Psoas muscle (tissue), 8 donors: ENCODE results near the gene LYL1. TPM values are rescaled to one million over a fixed set of nuclear protein-coding genes. Genes with fewer than 3 reads are reported as not detected.

Source experiments
- ATAC-seq, 4 donors: fragments of 200-7000 bp; cut with Tn5 transposase; one replicate each; pipeline ENCODE4 v1.9.1; 2020; ENCODE audit warnings: moderate library complexity in 3 of 4, mild to moderate bottlenecking in 2 of 4
- DNase-seq, 2 donors: peaks; one replicate each; pipeline ENCODE4 v3.0.0-alpha.2; 2020
- H3K27ac ChIP-seq: fragments of 200-600 bp; one replicate; pipeline ENCODE4 v1.8.0; 2022
- H3K27me3 ChIP-seq, 3 donors: fragments of 200-600 bp in 1 of 3; one replicate each; pipeline versions ENCODE4 v1.6.1 to v1.8.0; 2013 to 2022; ENCODE audit warnings: low read length in 2 of 3, mild to moderate bottlenecking in 2 of 3, moderate library complexity in 1 of 3; ENCODE audit not compliant: insufficient read depth in 3 of 3
- H3K36me3 ChIP-seq, 2 donors: fragments of 200-600 bp in 1 of 2; one replicate each; pipeline versions ENCODE4 v1.6.1 to v1.8.0; 2013 to 2022; ENCODE audit warnings: low read depth in 1 of 2, mild to moderate bottlenecking in 1 of 2, moderate library complexity in 1 of 2; ENCODE audit not compliant: insufficient read depth in 1 of 2
- H3K4me1 ChIP-seq: fragments of 200-600 bp; one replicate; pipeline ENCODE4 v1.8.0; 2022
- H3K4me3 ChIP-seq: fragments of 200-600 bp; one replicate; pipeline ENCODE4 v1.8.0; 2022; ENCODE audit warnings: mild to moderate bottlenecking
- H3K9me3 ChIP-seq: fragments of 200-600 bp; one replicate; pipeline ENCODE4 v1.8.0; 2022
- WGBS, 3 donors: extraction: QIAGEN DNeasy Blood & Tissue Kit; methylation state at CpG; one replicate each; pipeline versions ENCODE4 v1.1.6 to v1.1.7; 2013; 5-methylcytosine and 5-hydroxymethylcytosine counted together
- intact Hi-C, 2 donors: fragments of 100-400 bp; cut with DNase I; formaldehyde crosslinking; loops; one replicate each; pipeline versions ENCODE4 v1.11.0 to v1.14.2; 2022
- polyA plus RNA-seq, 3 donors: library from polyadenylated mRNA; stranded (reverse); fragments of 200-250 nt; gene quantifications; one replicate each; pipeline ENCODE4 v1.2.3, GENCODE V29; 2013
- total RNA-seq, 4 donors: library from RNA; stranded (reverse); fragmentation: NEBNext Ultra II Directional in 2 of 4; extraction: Animal tissue kit (Norgen Biotek cat#: 25700) in 2 of 4; gene quantifications; one replicate each; pipeline versions ENCODE4 v1.2.1 to v1.2.4, GENCODE V29; 2021 to 2023
- TF ChIP-seq, protein P1 (sequence below): fragments of 200-600 bp; IDR thresholded peaks from one replicate; pipeline ENCODE4 v1.8.0; 2022; ENCODE audit warnings: antibody characterized with exemption
- donor health status: healthy with polysubstance abuse.
- donor health status: DM: no; HTN: no; CAD: no; lungs with moderate emphysema.
- donor health status: Bipolar disorder and iron deficiency.
- donor health status: healthy.
- donor health status: DM: yes; HTN: yes; CAD: no.
- donor health status: DM: no; HTN: no; CAD: no.
- donor health status: DM: no; HTN: no; CAD: no.
- donor health status: DM: yes; HTN: yes; CAD: no.

LYL1 gene
- total and polyA plus RNA-seq, 7 donors, result 1.1 to 4.6 (median 2.7) TPM

DNA sequence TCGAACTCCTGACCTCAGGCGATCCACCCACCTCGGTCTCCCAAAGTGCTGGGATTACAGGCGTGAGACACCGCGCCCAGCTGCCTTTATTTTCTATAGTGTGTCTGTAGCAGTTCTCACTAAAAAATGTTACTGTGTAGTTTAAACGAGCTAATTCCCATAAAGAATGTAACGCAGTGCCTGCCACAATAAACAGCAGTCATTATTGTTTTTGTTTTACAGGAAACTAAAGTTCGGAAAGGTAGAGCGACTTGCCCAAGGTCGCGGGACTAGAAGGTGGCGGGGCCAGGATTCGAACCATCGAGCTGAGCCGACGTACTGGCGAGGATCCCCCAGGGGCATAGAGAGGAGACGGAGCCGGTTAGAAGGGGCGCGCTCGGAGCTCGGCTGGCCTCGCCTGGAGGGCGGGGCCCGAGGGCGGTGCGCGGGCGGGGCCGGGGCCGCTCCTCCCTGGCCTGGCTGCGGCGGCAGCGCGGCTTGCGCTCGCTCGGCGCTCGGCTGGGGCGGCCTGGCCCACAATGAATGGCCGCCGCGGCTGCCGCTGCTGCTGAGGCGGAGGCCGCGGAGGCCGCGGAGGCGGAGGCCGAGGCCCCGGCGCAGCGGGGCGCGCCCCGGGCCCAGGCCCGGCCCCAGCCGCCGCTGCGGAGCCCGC, 15.2 kb upstream of the LYL1 start, which contains the start of gene NACC1:
NACC1 (plus strand) TSS at position 493 of the 652 bp plus-strand sequence. CDS start 16,944 bp downstream, outside the sequence.
- H3K4me3 ChIP-seq, result peak within 1 kb of the TSS; percentile 92
- no peaks in the 10 kb centered on the region for H3K27me3 ChIP-seq
- peak; percentile 93 to 95 for DNase-seq
- intact Hi-C loops, result loop anchor here (1.0 to 2.0 kb wide), 2 partner anchors 31 to 32 kb away; partner anchors contain the start of genes IER2 (in 1 of the 2) and STX10 (in 1 of the 2)
- peaks cover 37% of the 10 kb centered on the region for H3K4me1 ChIP-seq
- H3K36me3 ChIP-seq, result peaks cover 0 to 25% of the 10 kb centered on the region in 2 donors
- peak; percentile 91 to 92 (median 92) for ATAC-seq
- 2 to 5% (median 3%) methylated on average over 33 to 65 of the region's 65 CpGs for WGBS, 3 donors
- peak within 1 kb of the TSS; percentile 79 for H3K27ac ChIP-seq
- TF ChIP-seq, protein P1, sequence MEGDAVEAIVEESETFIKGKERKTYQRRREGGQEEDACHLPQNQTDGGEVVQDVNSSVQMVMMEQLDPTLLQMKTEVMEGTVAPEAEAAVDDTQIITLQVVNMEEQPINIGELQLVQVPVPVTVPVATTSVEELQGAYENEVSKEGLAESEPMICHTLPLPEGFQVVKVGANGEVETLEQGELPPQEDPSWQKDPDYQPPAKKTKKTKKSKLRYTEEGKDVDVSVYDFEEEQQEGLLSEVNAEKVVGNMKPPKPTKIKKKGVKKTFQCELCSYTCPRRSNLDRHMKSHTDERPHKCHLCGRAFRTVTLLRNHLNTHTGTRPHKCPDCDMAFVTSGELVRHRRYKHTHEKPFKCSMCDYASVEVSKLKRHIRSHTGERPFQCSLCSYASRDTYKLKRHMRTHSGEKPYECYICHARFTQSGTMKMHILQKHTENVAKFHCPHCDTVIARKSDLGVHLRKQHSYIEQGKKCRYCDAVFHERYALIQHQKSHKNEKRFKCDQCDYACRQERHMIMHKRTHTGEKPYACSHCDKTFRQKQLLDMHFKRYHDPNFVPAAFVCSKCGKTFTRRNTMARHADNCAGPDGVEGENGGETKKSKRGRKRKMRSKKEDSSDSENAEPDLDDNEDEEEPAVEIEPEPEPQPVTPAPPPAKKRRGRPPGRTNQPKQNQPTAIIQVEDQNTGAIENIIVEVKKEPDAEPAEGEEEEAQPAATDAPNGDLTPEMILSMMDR, result no peak
- H3K9me3 ChIP-seq, result no peaks in the 10 kb centered on the region

DNA sequence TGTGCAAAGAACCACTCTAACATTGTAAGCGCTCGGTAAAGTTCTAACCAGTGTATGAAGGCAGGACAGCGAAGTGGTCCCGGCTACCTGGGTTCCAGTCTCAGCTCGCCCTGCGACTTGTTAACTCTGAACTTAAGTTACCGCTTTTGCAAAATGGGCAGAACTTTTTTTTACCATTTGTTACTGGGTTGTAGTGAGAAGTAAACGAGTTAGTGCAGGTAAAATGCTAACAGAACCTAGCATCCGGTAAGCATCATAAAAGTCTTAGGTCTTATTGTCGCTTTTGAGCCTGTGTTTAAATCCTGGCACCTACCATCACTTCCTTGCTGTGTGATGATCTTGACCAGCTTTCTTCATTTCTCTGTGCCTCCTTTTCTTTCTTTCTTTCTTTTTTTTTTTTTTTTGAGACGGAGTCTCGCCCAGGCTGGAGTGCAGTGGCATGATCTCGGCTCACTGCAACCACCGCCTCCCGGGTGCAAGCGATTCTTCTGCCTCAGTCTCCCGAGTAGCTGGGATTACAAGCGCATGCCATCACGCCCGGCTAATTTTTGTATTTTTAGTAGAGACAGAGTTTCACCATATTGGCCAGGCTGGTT, 14.6 kb upstream of the LYL1 start:
- DNase-seq, result no peak
- peaks cover 37% of the 10 kb centered on the region for H3K4me1 ChIP-seq
- intact Hi-C loops, result no loop called here

DNA sequence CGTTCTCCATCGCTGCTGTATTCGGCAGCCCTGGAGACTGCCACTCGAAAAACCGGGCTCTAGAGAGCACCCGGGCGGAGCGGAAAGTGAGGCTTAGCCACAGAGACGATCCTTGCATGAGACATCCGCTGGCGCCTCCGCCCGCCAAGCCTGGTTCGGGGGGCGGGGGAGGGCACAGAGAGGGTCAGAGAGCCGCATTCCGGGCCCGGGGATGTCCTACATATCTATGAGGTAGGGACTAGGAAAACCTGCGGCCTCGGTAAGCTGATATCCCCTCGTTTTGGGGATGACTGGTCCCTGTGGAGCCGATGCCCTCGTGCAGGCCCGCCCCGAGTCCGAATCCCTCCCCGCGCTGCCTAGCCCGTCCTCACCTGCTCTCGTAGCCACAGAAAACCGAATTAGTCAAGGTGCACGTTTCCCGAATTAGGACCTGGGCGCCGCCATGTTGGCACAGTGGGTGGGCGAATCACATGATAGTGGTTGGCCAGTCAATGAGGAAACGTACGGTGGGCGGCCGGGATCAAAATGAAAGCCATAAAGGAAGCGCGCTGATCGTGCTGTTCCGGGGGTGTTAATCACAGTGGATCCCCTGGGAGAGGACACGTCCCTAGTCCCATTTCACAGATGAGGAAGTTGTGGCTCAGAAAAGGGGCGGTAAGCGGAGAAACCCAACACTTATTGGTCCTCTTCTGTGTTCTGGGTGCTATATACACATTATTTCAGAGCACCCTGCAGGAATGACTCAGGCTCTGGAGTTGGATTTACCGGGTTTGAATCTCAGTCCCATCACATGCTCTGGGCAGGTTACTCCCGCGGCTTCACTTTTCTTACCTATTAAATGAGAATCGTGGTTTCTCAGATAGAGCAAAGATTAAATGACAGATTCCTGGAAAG, 13.9 kb upstream of the LYL1 start, which contains the start of gene TRMT1:
TRMT1 (minus strand) TSS at position 459 of the 894 bp plus-strand sequence; CDS start at position 118, 341 bp downstream.
- intact Hi-C loops, result no loop called here
- no peaks in the 10 kb centered on the region for H3K27me3 ChIP-seq
- peak within 1 kb of the TSS; percentile 80 for H3K4me3 ChIP-seq
- ATAC-seq (peak; percentile 82 to 89 (median 85)), DNase-seq (peak; percentile 95 to 96)
- peaks cover 3 to 33% of the 10 kb centered on the region in 2 donors for H3K36me3 ChIP-seq
- peak within 1 kb of the TSS; percentile 79 for H3K27ac ChIP-seq
- TF ChIP-seq, protein P1, result no peak
- H3K9me3 ChIP-seq, result no peaks in the 10 kb centered on the region
- WGBS, 3 donors, result 0 to 1% (median 0%) methylated on average over 51 of the region's 51 CpGs
- H3K4me1 ChIP-seq, result peaks cover 37% of the 10 kb centered on the region

More for the DNA sequence above, 14.6 kb upstream of the LYL1 start:
- peak overlapping the region; percentile 79 for H3K27ac ChIP-seq
- peak in 2 of 4 donors; percentile 12 to 23 for ATAC-seq
- H3K36me3 ChIP-seq, result peaks cover 3 to 31% of the 10 kb centered on the region in 2 donors
- 8 to 12% (median 10%) methylated on average over 20 of the region's 20 CpGs for WGBS, 3 donors
- H3K9me3 ChIP-seq, result no peaks in the 10 kb centered on the region
- H3K27me3 ChIP-seq, result no peaks in the 10 kb centered on the region
- TF ChIP-seq, protein P1, result no peak
- peak overlapping the region; percentile 80 for H3K4me3 ChIP-seq

DNA sequence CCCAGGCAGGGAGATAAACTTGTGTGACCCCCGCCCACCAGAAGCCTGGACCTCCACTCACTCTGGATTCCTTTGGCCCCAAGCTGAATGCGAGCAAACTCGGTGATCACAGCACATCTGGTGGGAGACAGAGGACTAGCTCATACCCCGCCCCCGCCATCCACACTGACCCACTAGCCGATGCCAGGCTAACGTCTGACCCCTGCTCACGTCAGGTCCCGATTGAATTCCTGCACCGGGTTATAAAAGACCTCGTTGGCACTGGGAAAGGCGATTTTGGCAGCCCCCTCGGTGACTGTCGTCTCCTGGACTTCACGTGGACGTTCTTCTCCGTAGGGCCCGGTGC, 13.3 kb upstream of the LYL1 start:
- peaks cover 3 to 36% of the 10 kb centered on the region in 2 donors for H3K36me3 ChIP-seq
- H3K4me1 ChIP-seq, result peaks cover 37% of the 10 kb centered on the region
- ATAC-seq (no peak), DNase-seq (no peak)
- WGBS, 3 donors, result 1 to 2% (median 1%) methylated on average over 17 to 18 of the region's 18 CpGs
- no peaks in the 10 kb centered on the region for H3K27me3 ChIP-seq
- intact Hi-C loops, result no loop called here
- TF ChIP-seq, protein P1, result no peak
- H3K27ac ChIP-seq, result peak overlapping the region; percentile 79
- no peaks in the 10 kb centered on the region for H3K9me3 ChIP-seq
- H3K4me3 ChIP-seq, result peak overlapping the region; percentile 80
